Activated CD4-positive, alpha-beta T cell treated with anti-CD3 and anti-CD28 coated beads, Interleukin-2, amount 50 U/mL, for 1 hour (primary cell): Measurements from ENCODE around the gene ZBTB7C.

Source experiments
- DNase-seq: peaks from one replicate; pipeline ENCODE4 v3.0.0-alpha.2; 2020

ZBTB7C gene

DNA sequence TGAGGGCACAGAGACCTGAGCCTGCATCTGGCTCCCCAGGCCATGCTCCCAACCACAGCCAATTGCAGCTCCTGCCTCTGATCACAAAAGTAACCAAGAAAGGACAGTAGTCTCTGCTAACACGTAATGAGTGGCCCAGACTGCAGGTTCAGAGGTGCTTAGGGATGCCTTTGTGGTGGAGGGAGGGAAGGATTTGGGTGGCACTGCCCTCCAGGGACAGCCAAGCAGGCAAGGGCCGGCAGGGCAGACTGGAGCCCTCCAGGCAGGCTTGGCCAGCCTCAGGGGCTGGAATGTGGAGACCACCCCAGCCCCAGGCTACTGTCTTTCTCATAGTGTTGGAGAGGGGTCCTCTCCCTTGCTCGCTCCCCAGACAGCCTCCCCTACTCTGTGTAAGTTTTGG, 364.2 kb downstream of the ZBTB7C start:
- no peak for DNase-seq

DNA sequence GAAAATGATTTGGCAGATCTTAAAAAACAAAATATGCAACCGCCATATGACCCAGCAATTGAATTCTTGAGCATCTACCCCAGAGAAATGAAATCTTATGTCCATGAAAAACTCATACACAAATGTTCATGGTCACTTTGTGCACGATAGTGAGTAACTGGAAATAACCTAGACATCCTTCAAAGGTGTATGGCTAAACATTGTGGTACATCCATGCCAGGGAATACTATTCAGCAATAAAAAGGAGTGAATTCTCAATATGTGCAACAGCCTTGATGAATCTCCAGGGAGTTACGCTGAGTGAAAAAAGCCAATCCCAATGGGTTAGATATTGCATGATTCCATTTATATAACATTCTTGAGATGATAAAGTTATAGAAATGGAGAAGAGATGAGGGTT, 366.0 kb downstream of the ZBTB7C start:
- no peak for DNase-seq

GRCh38 chr18:48042431-48042830, 366.8 kb downstream of the ZBTB7C start:
- DNase-seq = no peak

DNA sequence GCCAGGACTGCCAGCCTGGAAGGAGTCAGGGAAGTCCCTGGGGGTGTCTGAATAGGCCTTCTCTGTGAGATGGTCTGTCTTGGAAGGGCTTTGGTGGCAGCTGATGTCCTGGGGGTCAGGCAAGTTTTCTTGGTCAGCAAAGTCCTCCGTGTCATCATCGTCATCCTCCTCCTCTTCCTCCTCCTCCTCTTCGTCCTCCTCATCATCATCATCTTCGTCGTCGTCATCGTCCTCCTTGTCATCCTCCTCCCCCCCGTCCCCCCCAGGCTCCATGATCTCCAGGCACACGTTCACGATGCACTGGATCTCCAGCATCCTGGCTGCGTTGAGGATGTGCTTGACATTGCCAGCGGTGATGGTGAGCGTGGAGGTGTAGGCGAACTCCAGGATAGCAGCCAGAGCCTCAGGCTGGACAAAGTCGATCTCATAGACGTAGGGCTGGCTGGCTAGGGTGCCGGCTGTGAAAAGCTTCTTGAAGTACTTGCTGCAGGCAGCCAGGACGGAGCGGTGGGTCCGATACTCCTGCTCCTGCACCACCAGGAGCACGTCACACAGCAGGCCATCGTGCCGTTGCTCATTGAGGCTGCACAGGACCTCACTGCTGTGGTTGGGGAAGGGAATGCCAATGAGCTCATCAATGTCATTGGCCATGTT, 368.6 kb downstream of the ZBTB7C start:
- no peak for DNase-seq

- DNase-seq = no peak
These were observed 369.4 kb downstream of the ZBTB7C start for GRCh38 chr18:48039769-48040215.

GRCh38 chr18:48038636-48039035, 370.5 kb downstream of the ZBTB7C start:
- DNase-seq = no peak

GRCh38 chr18:48037481-48038271, 371.5 kb downstream of the ZBTB7C start:
- DNase-seq = no peak

- DNase-seq = no peak
These were observed 372.4 kb downstream of the ZBTB7C start for GRCh38 chr18:48036641-48037421.

- no peak for DNase-seq
These were observed 373.0 kb downstream of the ZBTB7C start for GRCh38 chr18:48036226-48036625.

GRCh38 chr18:48035556-48035860, 373.7 kb downstream of the ZBTB7C start:
- DNase-seq = no peak

DNA sequence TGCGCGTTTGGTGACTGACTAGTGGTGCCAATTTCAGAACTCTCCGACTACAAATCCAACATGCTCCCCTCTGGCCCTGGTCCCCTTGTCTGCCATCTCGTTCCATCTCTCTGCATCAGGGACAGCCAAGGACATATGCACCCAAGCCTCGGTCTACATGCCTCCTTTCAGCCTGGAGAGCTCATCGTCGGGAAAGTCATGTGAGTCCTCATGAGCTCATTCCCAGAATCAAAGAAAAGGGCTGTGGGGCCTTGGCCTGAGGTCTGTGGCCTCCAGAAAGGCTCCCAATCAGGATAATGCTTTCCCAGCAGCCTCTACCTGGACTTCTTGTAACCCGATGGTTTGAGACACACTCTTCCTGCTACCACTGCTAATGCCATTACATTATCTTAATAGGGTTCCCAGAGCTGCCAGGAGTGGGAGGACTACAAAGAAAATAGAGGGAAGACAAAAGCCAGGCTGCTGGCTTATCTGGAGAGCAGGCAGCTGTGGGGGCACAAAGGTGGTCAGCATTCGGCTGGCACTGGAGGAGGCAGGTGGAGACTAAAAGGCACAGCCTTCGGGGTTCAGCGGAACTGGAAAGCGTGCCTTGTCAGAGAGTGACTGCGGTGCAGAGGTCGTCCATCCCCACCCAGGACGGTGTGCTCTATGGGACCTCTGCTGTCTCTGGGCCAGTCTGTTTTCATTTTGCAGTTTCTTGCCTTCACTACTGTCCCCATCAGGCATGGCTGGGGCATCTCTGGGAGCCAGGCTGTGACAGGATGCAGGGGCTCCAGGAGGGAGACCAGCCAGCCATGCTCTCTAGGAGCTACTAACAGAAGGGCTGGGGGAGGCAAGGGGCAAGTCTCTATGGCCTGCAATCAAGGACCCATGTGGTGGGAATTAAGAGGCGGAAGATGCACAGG, 374.3 kb downstream of the ZBTB7C start:
- no peak for DNase-seq

DNA sequence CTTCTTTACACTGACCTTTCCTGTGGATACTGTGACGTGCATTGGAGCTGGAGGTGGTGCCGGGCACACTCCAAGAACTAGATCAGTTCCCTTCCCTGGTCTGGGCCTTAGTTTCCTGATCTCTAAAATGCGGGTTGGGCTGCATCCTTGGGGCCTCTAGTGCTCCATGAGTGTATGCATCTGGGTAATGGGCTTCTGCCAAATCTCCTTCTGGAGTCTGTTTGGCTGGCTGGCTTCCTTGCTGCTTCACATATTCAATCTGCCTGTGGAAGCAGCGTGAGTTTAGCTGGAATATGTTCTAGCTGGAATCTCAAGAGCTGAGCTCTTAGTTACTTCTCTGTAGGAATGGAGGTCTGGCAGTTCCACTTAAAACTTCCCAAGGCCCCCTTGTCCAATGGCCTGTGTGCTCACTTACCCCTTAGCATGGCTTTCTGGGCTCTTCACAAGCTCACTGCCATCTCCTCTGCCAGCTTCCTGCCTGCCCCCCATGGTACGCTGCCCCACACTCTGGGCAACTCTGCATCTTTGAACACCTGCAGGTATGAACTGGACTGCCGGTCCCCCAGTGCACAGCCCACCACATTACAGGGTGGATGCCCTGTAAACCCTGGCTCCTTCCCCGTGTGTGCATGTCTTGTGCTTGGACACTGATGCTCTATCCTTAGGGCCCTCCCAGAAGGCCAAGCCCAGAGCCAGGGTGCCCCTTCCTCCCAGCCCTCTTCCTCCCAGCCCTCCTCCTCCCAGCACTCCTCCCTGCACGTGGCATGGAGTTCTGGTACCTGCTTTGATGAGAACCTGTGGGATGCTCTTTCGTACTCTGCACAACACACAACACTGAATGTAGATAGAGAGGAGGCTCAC, 375.2 kb downstream of the ZBTB7C start:
- DNase-seq = no peak

DNA sequence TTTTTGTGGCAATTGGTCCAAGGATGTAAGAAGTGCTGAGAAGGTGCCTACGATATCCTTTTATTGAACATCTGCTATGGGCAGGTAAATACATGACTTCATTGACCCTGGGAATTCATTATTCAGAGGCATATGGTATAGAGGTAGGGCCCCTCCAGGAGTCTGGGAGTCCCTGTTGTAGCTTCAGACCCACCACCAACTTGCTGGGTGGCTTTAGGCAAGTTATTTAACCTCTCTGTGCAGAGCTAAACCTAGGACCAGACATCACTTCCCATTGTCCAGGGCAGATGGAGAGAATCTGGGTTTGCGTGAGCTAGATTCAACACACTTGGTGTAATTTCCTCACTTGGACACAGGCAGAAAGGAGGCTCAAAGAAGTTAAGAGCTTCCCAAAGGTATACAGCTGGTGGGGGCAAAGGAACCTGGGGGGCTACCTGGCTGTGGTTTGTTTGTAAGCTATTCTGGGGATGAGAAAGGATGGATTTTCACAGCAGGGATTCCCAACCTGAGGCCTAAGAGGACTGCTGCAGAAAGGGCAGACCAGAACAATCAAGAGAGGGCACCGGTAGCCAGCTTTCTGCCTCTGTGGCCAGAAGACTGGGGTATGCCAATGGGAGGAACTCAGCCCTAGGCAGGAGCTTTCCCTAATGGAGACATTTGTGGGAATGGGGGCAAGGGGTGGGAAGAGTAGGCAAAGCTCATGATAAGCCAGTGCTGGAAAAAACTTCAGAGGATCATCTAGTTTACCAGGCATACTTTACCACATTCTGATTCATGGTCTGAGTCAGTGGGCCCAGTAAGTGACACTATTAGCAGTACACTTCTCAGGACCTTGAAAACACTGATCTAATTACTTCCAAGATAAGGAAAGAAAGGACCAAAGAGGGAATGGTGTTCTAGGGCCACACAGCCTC, 376.1 kb downstream of the ZBTB7C start:
- no peak for DNase-seq

DNA sequence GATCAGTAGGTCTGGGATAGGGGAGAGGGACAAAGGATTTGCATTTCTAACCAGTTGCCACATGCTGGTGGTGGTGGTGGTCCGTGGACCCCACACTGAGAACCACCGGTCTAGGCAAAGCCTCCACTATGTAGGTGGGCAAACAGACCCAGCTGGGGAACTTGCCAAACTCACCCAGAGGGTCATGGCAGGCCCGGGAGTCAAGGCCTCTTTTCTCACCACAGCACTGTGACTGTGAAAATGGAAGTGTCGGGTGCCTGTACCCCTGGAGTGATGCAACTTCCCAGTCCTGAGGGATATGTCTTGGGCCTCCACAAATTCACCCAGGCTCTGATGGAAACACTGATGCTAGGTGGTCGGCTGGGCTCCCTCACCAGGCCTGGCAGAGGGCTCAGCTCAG, 377.5 kb downstream of the ZBTB7C start:
- no peak for DNase-seq

GRCh38 chr18:48030616-48031480, 378.3 kb downstream of the ZBTB7C start:
- DNase-seq = no peak

- no peak for DNase-seq
These were observed 379.7 kb downstream of the ZBTB7C start for GRCh38 chr18:48029296-48029986.

- DNase-seq = no peak
These were observed 380.5 kb downstream of the ZBTB7C start for GRCh38 chr18:48028696-48029095.

- no peak for DNase-seq
These were observed 381.1 kb downstream of the ZBTB7C start for GRCh38 chr18:48028081-48028480.

GRCh38 chr18:48027401-48027963, 381.7 kb downstream of the ZBTB7C start:
- no peak for DNase-seq
